HG03520 (cell line): ENCODE measurements around the gene TFB2M.
A peak's percentile ranks its signal among the peaks of the same experiment; 100 is the strongest.
"Not testable (repeated sequence)": the region's sequence is repeated elsewhere in the genome, so short reads cannot be mapped to it uniquely, and the experiment has no call there.

Experiments used
- ATAC-seq: cut with Tn5 transposase; IDR thresholded peaks from one replicate; pipeline ENCODE4 v1.9.1; 2021; ENCODE audit warnings: mild to moderate bottlenecking, moderate library complexity; ENCODE audit not compliant: unreplicated experiment

Gene TFB2M

GRCh38 chr1:246583056-246583440, 17.0 kb upstream of the TFB2M start:
- no peak for ATAC-seq

DNA sequence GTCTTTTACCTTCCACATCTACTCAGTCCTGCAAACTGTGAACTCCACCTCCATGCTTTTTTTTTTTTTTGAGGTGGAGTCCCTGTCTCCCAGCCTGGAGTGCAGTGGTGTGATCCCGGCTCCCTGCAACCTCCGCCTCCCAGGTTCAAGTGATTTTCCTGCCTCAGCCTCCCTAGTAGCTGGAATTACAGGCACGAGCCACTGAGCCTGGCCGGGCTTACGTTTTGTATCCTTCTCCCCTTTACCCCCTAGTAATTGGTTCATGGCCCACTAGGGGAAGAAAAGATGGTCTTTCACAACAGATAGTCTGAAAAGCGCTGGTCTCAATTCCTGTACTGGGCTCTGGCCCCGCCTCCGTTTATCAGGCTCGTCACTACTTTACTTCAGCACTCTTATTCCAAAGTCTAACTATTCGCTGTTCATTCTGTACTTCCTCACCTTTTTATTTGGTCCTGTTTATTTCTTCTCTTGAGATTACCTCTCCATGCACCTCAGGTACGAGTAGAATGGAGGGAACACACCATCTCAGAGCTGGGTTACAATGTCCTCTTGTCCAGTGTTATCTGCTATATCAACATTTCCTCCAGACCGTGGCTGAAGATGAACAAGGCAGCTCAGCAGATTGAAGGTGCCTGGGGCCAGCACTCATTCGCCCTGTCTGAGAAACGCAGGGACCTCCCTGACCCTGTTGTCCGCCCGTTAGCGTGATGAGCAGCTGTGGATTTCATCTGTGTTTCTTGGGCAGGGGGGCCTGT, 16.4 kb upstream of the TFB2M start:
- ATAC-seq, result no peak

GRCh38 chr1:246580497-246581370, 14.7 kb upstream of the TFB2M start:
- ATAC-seq, result no peak

GRCh38 chr1:246579818-246580217, 13.8 kb upstream of the TFB2M start:
- ATAC-seq, result peak; percentile 69

DNA sequence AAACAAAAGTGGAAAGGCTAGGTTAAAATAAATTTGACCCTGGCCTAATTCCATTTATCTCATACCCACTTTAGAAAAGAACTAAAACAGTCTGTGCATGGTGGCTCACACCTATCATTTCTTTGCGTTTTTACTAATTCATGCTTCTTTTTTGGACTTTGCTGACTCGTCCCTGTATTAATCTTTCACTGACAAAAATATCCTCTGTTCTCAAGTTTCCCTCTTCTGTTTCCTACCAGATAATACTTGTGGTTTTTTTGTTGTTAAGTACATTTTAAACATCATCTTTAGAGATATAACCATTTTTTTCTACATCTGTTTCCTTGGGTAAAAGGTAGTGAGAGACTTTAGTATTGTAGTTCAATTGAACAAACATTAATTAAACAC, 11.7 kb upstream of the TFB2M start:
- no peak for ATAC-seq

DNA sequence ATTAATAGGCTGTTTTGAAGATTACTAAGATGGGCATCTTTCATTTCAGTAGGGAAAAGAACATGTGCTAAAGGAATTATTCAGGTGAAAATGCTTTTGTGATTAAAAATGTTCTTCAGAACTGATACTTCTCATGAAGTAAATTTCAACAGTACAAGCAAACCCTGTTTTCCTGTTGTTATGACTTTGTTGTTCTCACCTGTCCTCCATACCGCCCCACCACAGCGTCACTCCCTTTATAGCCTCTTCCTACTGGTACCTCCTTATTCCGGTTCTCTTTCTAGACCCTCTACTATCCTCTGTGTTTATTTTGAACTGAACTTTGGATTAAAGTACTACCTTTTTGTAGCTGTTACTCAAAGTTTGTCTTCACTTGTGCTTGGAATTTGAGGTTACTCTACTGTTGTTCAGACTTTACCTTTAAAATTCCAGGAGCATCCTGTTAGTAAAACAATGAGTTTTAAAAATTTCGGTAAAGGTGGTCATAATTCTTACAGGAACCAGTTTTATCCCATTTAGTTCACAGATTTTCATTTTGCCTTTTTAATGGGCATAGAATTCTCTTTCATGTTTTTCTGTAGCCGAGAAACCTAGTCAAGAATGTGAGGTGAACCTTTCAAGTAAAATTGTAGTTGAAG, 11.1 kb upstream of the TFB2M start:
- no peak for ATAC-seq

DNA sequence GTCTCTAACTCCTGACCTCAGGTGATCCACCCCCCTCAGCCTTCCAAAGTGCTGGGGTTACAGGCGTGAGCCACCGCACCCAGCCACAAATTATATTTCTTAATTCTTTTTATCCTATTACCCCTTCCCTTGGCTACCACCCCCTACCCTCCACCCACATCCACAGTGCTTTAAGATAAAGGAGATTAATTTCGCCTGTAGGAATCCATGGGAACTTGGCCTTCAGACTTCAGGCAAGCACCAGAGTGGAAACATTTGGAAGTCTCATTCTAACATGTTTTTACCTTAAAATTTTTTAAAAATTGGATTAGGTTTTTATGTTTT, 10.6 kb upstream of the TFB2M start:
- ATAC-seq, result no peak

GRCh38 chr1:246573491-246573890, 7.4 kb upstream of the TFB2M start:
- ATAC-seq, result no peak

DNA sequence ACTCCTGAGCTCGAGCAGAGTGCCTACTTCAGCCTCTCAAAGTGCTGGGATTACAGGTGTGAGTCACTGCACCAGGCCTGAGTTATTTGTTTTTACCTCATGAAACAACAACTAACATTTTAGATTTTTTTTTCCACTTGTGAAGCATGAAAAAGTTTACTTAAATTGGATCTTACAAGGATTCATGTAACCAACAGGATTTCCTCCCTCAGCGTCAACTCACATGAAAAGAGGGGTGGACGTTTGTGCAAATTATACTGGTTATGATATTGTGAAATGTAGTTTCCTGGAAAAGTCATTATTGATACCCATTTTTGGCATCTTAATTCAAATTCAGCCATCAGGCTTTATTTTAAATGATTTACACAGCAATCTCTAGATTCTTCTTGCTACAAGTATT, 6.7 kb upstream of the TFB2M start:
- ATAC-seq, result no peak

- no peak for ATAC-seq
These were observed 5.9 kb upstream of the TFB2M start for GRCh38 chr1:246571953-246572352.

DNA sequence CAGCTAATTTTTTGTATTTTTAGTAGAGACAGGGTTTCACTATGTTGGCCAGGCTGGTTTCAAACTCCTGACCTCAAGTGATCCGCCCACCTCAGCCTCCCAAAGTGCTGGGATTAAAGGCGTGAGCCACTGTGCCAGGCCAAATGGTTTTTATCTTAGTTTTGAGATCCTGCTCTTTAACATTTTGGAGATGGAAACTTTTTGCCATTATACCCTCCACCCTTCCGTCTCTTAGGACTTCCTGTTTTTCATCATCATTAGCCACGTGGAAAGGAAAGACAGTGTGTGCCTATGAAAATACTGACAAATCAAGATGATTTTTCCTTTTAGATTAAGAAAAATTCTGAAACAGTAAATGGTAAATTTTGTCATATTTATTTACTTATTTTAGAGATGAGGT, 5.2 kb upstream of the TFB2M start:
- not testable (repeated sequence) for ATAC-seq

- no peak for ATAC-seq
These were observed 3.5 kb upstream of the TFB2M start for GRCh38 chr1:246569248-246570238.

DNA sequence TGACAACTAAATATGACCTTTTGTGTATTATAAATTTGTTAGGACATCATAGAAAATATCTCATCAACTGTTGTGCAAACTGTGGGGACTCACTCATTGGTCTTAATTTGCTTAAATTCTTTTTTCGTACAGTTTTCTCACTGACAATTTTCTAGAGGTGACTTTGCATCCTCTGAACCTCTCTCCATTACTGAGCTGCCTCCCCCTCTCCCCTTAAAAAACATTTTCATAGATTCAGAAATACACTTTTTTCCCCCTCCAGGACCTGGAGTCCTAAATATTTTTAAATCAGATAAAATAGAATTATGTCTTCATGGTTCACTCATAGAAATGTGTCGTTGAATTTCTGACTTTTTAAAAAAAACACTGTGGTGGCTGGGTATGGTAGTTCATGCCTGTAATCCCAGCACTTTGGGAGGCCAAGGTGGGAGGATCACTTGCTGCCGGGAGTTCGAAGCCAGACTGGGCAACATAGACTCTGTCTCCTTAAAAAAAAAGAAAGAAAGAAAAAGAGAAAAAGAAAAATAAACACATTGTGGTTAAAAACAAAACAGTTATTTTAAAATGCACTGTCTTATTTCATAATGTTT, 1.7 kb upstream of the TFB2M start:
- no peak for ATAC-seq

DNA sequence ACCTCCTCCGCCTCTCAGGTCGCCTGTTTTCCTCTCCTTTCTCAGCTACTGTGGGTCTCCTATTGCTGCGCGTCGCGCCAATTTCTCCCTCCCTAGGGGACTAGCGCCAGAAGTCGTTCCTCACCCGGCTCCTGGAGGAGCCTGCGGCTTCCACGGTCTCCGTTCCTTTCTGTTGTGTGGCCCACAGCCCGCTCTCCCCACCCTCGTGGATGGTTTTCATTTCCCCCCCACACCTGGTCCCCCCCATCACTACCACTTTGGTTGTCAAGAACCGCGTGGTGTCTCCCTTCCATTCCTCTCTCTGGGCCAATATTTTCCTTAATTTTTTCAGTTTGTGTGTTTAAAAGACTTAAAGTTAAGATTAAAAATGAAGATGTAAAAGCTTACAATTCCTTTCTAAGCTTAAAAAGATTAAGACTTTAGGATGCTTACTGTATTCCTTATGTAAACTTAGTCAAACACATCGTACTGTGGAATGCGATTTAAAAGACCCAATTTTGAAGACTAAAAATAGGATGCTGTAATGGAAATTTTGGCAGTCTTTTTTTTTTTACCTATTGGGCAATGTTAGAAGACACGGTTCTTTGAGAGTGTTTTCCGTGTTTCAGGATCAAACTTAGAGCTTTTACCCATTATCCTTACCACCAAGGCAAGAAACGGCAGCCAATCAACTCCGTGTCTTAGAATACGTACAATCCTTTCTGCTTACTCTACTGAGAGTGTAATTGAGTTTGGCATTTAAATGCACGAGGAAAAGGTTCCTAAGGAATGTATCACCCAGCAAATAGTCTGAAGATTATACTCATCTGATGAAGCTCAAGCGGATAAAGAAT, 968 bp upstream of the TFB2M start:
- peak; percentile 9 for ATAC-seq

GRCh38 chr1:246565751-246566127, 322 bp downstream of the TFB2M start:
- ATAC-seq, result no peak

- ATAC-seq, result no peak
These were observed 966 bp downstream of the TFB2M start for GRCh38 chr1:246564839-246565750.

DNA sequence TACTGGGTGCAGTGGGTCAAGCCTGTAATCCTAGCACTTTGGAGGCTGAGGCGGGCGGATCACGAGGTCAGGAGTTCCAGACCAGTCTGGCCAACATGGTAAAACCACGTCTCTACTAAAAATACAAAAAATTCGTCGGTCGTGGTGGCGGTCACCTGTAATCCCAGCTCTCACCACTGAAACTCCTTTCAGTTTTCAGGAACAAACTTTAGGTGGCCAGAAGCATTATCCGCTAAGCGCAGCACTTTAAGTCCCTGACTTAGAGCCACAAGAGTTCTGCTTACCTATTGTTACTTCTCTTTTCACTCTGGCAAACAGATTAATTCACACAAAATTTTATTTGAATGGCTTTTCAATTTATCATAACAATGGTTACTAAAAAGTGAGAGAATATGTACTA, 5.2 kb downstream of the TFB2M start:
- not testable (repeated sequence) for ATAC-seq

- no peak for ATAC-seq
These were observed 6.8 kb downstream of the TFB2M start for GRCh38 chr1:246559310-246559709.
